Ammon's horn (tissue), 1 donor: ENCODE results near the gene KIAA0825.
A peak's percentile ranks its signal among the peaks of the same experiment; 100 is the strongest.
"Not testable (repeated sequence)": the region's sequence is repeated elsewhere in the genome, so short reads cannot be mapped to it uniquely, and the experiment has no call there.

ENCODE experiments used
- DNase-seq: peaks from one replicate; pipeline ENCODE4 v3.0.0-alpha.2; 2016; ENCODE audit warnings: low spot score

KIAA0825 gene

GRCh38 chr5:94174748-94175411 lies 443.5 kb downstream of the KIAA0825 start:
- DNase-seq, result no peak

GRCh38 chr5:94173100-94173499 lies 445.3 kb downstream of the KIAA0825 start:
- DNase-seq, result no peak

GRCh38 chr5:94171070-94171469 lies 447.3 kb downstream of the KIAA0825 start:
- not testable (repeated sequence) for DNase-seq

GRCh38 chr5:94170158-94170557 lies 448.2 kb downstream of the KIAA0825 start:
- not testable (repeated sequence) for DNase-seq

- no peak for DNase-seq
These were observed 450.3 kb downstream of the KIAA0825 start for GRCh38 chr5:94168151-94168550.

GRCh38 chr5:94161801-94162200 lies 456.6 kb downstream of the KIAA0825 start:
- DNase-seq, result no peak

GRCh38 chr5:94159144-94159543 lies 459.3 kb downstream of the KIAA0825 start:
- no peak for DNase-seq

- DNase-seq, result no peak
These were observed 460.5 kb downstream of the KIAA0825 start for GRCh38 chr5:94157704-94158539.

GRCh38 chr5:94154672-94155071 lies 463.7 kb downstream of the KIAA0825 start:
- no peak for DNase-seq

- peak; percentile 6 for DNase-seq
These were observed 464.5 kb downstream of the KIAA0825 start for GRCh38 chr5:94153736-94154450.

GRCh38 chr5:94143621-94144020 lies 474.8 kb downstream of the KIAA0825 start:
- not testable (repeated sequence) for DNase-seq

- DNase-seq, result no peak
These were observed 478.1 kb downstream of the KIAA0825 start for GRCh38 chr5:94140300-94140699.

GRCh38 chr5:94130077-94130476 lies 488.3 kb downstream of the KIAA0825 start:
- DNase-seq, result no peak

GRCh38 chr5:94125107-94125506 lies 493.3 kb downstream of the KIAA0825 start:
- DNase-seq, result no peak

GRCh38 chr5:94116317-94116716 lies 502.1 kb downstream of the KIAA0825 start:
- DNase-seq, result not testable (repeated sequence)

GRCh38 chr5:94113087-94113486 lies 505.3 kb downstream of the KIAA0825 start:
- DNase-seq, result no peak

- peak; percentile 95 for DNase-seq
These were observed 507.0 kb downstream of the KIAA0825 start for GRCh38 chr5:94111209-94112004.

- no peak for DNase-seq
These were observed 514.7 kb downstream of the KIAA0825 start for GRCh38 chr5:94103514-94104245.
